IMR-90 (cell line): ENCODE measurements around the gene BOLA1. TPM values are rescaled to one million over a fixed set of nuclear protein-coding genes. Genes with fewer than 3 reads are reported as not detected.

Source experiments
- ATAC-seq: fragments of 200-7000 bp; cut with Tn5 transposase; 2 replicates; pipeline ENCODE4 v1.9.1; 2020; ENCODE audit warnings: low read depth, mild to moderate bottlenecking, moderate library complexity
- BruUV-seq: library from RNA; stranded (reverse); fragments of 400-500 nt; replicated peaks from 2 replicates; lab custom pipeline; 2021; lab: Mats Ljungman, UMichigan
- CTCF ChIA-PET: fragments of 300-600 bp; formaldehyde crosslinking; extraction: SDS; loops from one replicate; lab custom pipeline; 2021; ENCODE audit warnings: antibody characterized with exemption; lab: Yijun Ruan, JAX
- POLR2A ChIA-PET: fragments of 300-600 bp; sonication (Branson Sonifier 250); formaldehyde crosslinking; loops from one replicate; lab custom pipeline; 2022; ENCODE audit warnings: antibody characterized with exemption; ENCODE audit not compliant: unreplicated experiment; lab: Charles Lee
- DNase-seq: peaks from one replicate; pipeline ENCODE4 v3.0.0; 2013
- H2AFZ ChIP-seq: replicated peaks from 2 replicates; pipeline ENCODE3; 2013; ENCODE audit warnings: low read length, mild to moderate bottlenecking; ENCODE audit not compliant: poor library complexity
- H2AK5ac ChIP-seq: 2 replicates; pipeline ENCODE4 v1.6.1; 2013; ENCODE audit warnings: low read depth, low read length, inconsistent platforms
- H2AK9ac ChIP-seq: replicated peaks from 2 replicates; pipeline ENCODE3; 2013; ENCODE audit warnings: mild to moderate bottlenecking, low read depth, low read length, moderate library complexity; ENCODE audit not compliant: poor library complexity
- H2BK120ac ChIP-seq: 2 replicates; pipeline ENCODE4 v1.6.1; 2013; ENCODE audit warnings: low read depth, low read length, inconsistent platforms
- H2BK15ac ChIP-seq: 3 replicates; pipeline ENCODE4 v1.6.1; 2013; ENCODE audit warnings: low read depth, low read length, inconsistent platforms
- H2BK20ac ChIP-seq: 2 replicates; pipeline ENCODE4 v1.6.1; 2013; ENCODE audit warnings: low read depth, mild to moderate bottlenecking, inconsistent platforms, low read length, moderate library complexity
- H2BK5ac ChIP-seq: 2 replicates; pipeline ENCODE4 v1.6.1; 2013; ENCODE audit warnings: mild to moderate bottlenecking, low read depth, low read length, inconsistent platforms; ENCODE audit not compliant: poor library complexity, severe bottlenecking
- H3K14ac ChIP-seq: replicated peaks from 2 replicates; pipeline ENCODE4 v1.6.1; 2013; ENCODE audit warnings: low read depth, low read length, inconsistent platforms
- H3K18ac ChIP-seq: 2 replicates; pipeline ENCODE4 v1.6.1; 2013; ENCODE audit warnings: low read depth, low read length, control low read depth
- H3K23ac ChIP-seq: 2 replicates; pipeline ENCODE4 v1.6.1; 2013; ENCODE audit warnings: low read depth, low read length, inconsistent platforms
- H3K27ac ChIP-seq: 2 replicates; pipeline ENCODE4 v1.5.1; 2013; ENCODE audit warnings: mild to moderate bottlenecking, control low read depth, low read length; ENCODE audit not compliant: insufficient read depth
- H3K27me3 ChIP-seq: 2 replicates; pipeline ENCODE4 v1.6.1; 2013; ENCODE audit warnings: low read length; ENCODE audit not compliant: control insufficient read depth, insufficient read depth
- H3K36me3 ChIP-seq: 2 replicates; pipeline ENCODE4 v1.6.1; 2013; ENCODE audit warnings: low read length, mixed read lengths; ENCODE audit not compliant: control insufficient read depth, insufficient read depth
- H3K4ac ChIP-seq: 2 replicates; pipeline ENCODE4 v1.6.1; 2013; ENCODE audit warnings: low read depth, low read length, inconsistent platforms
- H3K4me1 ChIP-seq: 2 replicates; pipeline ENCODE4 v1.6.1; 2013; ENCODE audit warnings: low read length, mixed read lengths; ENCODE audit not compliant: control insufficient read depth, insufficient read depth
- H3K4me2 ChIP-seq: 2 replicates; pipeline ENCODE4 v1.6.1; 2013; ENCODE audit warnings: low read depth, mild to moderate bottlenecking, control low read depth, low read length, moderate library complexity
- H3K4me3 ChIP-seq: 2 replicates; pipeline ENCODE4 v1.5.1; 2013; ENCODE audit warnings: low read depth, mild to moderate bottlenecking, control low read depth, low read length, moderate library complexity; ENCODE audit not compliant: insufficient read depth
- H3K56ac ChIP-seq: 2 replicates; pipeline ENCODE4 v1.6.1; 2013; ENCODE audit warnings: low read length, inconsistent platforms; ENCODE audit not compliant: insufficient read depth; ENCODE audit errors: extremely low read depth
- H3K79me1 ChIP-seq, 2 experiments: 2 replicates each; pipeline ENCODE4 v1.6.1; 2013; ENCODE audit warnings: low read length in 2 of 2, inconsistent platforms in 1 of 2, low read depth in 1 of 2
- H3K9ac ChIP-seq: 2 replicates; pipeline ENCODE4 v1.6.1; 2013; ENCODE audit warnings: low read depth, low read length, control low read depth
- H3K9me1 ChIP-seq: 2 replicates; pipeline ENCODE4 v1.6.1; 2013; ENCODE audit warnings: low read length, inconsistent platforms; ENCODE audit not compliant: insufficient read depth
- H3K9me3 ChIP-seq: 2 replicates; pipeline ENCODE4 v1.6.1; 2013; ENCODE audit warnings: low read length; ENCODE audit not compliant: control insufficient read depth, insufficient read depth
- H4K20me1 ChIP-seq: 2 replicates; pipeline ENCODE4 v1.6.1; 2013; ENCODE audit warnings: low read length, inconsistent platforms; ENCODE audit not compliant: insufficient read depth
- H4K5ac ChIP-seq: 2 replicates; pipeline ENCODE4 v1.6.1; 2013; ENCODE audit warnings: mild to moderate bottlenecking, low read depth, low read length, control low read depth
- H4K8ac ChIP-seq, 2 experiments: 2 replicates each; pipeline ENCODE4 v1.6.1; 2013; ENCODE audit warnings: low read depth in 2 of 2, low read length in 2 of 2, control low read depth in 1 of 2, inconsistent platforms in 1 of 2
- H4K91ac ChIP-seq: 2 replicates; pipeline ENCODE4 v1.6.1; 2013; ENCODE audit warnings: low read depth, low read length, inconsistent platforms; ENCODE audit not compliant: insufficient read depth
- MAFK ChIP-seq: IDR thresholded peaks from 2 replicates; pipeline ENCODE4 v1.6.1; 2012; ENCODE audit warnings: low read depth, low read length, improper control_type of control experiment
- MAZ ChIP-seq: IDR thresholded peaks from 2 replicates; pipeline ENCODE4 v1.6.1; 2012; ENCODE audit warnings: low read depth, mild to moderate bottlenecking, low read length, improper control_type of control experiment, moderate library complexity, borderline replicate concordance
- MXI1 ChIP-seq: IDR thresholded peaks from 2 replicates; pipeline ENCODE4 v1.6.1; 2012; ENCODE audit warnings: low read depth, mild to moderate bottlenecking, low read length, moderate library complexity, borderline replicate concordance
- NFE2L2 ChIP-seq: fragments of 150-350 bp; IDR thresholded peaks from 2 replicates; pipeline ENCODE4 v1.6.1; 2016; ENCODE audit warnings: low read depth, mild to moderate bottlenecking, low read length
- RFX5 ChIP-seq: IDR thresholded peaks from 2 replicates; pipeline ENCODE4 v1.8.0; 2012; ENCODE audit warnings: low read depth, mild to moderate bottlenecking, low read length, moderate library complexity
- WGBS, 2 experiments: methylation state at CpG; one replicate each; pipeline versions ENCODE4 v1.1.5 to v1.1.7; 2013; ENCODE audit warnings: missing lambda C conversion rate in 2 of 2; ENCODE audit not compliant: insufficient read length in 1 of 2; ENCODE audit errors: extremely low coverage in 2 of 2; 5-methylcytosine and 5-hydroxymethylcytosine counted together
- dilution Hi-C: fragments of 300-500 bp; cut with HindIII; formaldehyde crosslinking; loops from one replicate; pipeline ENCODE4 v1.14.3; 2018; ENCODE audit warnings: low sequenced_read_pairs; ENCODE audit not compliant: unreplicated experiment
- in situ Hi-C: fragments of 300-500 bp; cut with MboI; formaldehyde crosslinking; loops from 3 replicates; pipeline ENCODE4 v1.14.3; 2019; ENCODE audit warnings: low sequenced_read_pairs, inconsistent platforms, mixed read lengths
- intact Hi-C: fragments of 100-400 bp; cut with micrococcal nuclease; formaldehyde crosslinking; loops from 2 replicates; pipeline ENCODE4 v1.10.0; 2022
- polyA plus RNA-seq, 3 experiments: library from polyadenylated mRNA; depleted of rRNA; stranded (reverse); fragments of >200 nt; gene quantifications; 2 replicates each; pipeline ENCODE4 v1.2.3, GENCODE V29; 2012; ENCODE audit warnings: low replicate concordance in 1 of 3
- total RNA-seq: library from RNA; depleted of rRNA; stranded (reverse); fragments of >200 nt; gene quantifications from 2 replicates; pipeline ENCODE4 v1.2.3, GENCODE V29; 2012
- TF ChIP-seq, protein P1 (sequence below): fragments of 150-350 bp; IDR thresholded peaks from 2 replicates; pipeline ENCODE4 v1.6.1; 2017; ENCODE audit warnings: mild to moderate bottlenecking, antibody characterized with exemption, low read length, low read depth
- TF ChIP-seq, protein P2 (sequence below): fragments of 150-350 bp; IDR thresholded peaks from 2 replicates; pipeline ENCODE4 v1.6.1; 2016; ENCODE audit warnings: low read depth, mild to moderate bottlenecking, low read length, moderate library complexity, borderline replicate concordance

Gene BOLA1
- total and polyA plus RNA-seq, 2 of the 4 experiments (the other 2 are of a cell fraction) = 3.4 to 12.6 TPM

DNA sequence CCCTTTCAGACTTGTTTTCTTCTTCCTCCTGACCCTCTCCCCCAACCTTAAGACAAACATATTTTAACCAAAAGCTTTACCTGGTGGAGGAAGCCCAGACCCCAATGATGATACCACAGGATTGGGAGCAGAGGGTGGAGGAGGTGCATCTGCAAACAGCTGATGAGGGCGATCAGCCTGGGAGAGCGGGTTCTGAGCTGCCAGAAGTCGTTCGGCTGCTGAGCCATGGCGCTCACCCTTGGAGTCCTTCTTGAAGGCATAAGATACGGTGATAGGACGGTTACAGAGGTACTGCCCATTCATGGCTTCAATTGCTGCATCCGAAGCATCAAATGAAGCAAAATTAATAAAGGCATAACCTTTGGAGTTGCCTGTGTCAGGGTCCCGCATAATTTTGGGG, 26.9 kb downstream of the BOLA1 start:
- no peak overlapping the region for H2BK20ac ChIP-seq
- no peak overlapping the region for H2BK5ac ChIP-seq
- dilution Hi-C loops (no loop called here), in situ Hi-C loops (no loop called here), intact Hi-C loops (no loop called here)
- DNase-seq (no peak), ATAC-seq (no peak)
- H4K91ac ChIP-seq = no peak overlapping the region
- H3K18ac ChIP-seq = no peak overlapping the region
- no peak overlapping the region for H3K4me3 ChIP-seq
- H3K79me1 ChIP-seq = peaks cover 26 to 62% of the 10 kb centered on the region in 2 experiments
- no peak overlapping the region for H3K23ac ChIP-seq
- no peak overlapping the region for H2AK5ac ChIP-seq
- H3K9me1 ChIP-seq = peaks cover 7% of the 10 kb centered on the region
- H3K4ac ChIP-seq = no peak overlapping the region
- no peaks in the 10 kb centered on the region for H3K9me3 ChIP-seq
- no peak overlapping the region for H4K8ac ChIP-seq
- peaks cover 3% of the 10 kb centered on the region for H3K4me1 ChIP-seq
- WGBS, 2 experiments = 91% methylated on average over 6 of the region's 9 CpGs; no CpG with 5 or more reads in 1 of the 2 experiments
- H4K5ac ChIP-seq = no peak overlapping the region
- no peak overlapping the region for H3K56ac ChIP-seq
- H3K27me3 ChIP-seq = no peaks in the 10 kb centered on the region
- H4K20me1 ChIP-seq = peaks cover 8% of the 10 kb centered on the region; the same call in 1 of the 2 replicates
- no peak overlapping the region for H3K9ac ChIP-seq
- H2AK9ac ChIP-seq = no peak overlapping the region
- POLR2A ChIA-PET = no interaction called here
- no peak overlapping the region for H3K27ac ChIP-seq
- no peak overlapping the region for H2BK120ac ChIP-seq
- no TSS peak for BruUV-seq
- H2BK15ac ChIP-seq = no peak overlapping the region
- no peak overlapping the region for H2AFZ ChIP-seq
- CTCF ChIA-PET = no interaction called here
- TF ChIP-seq MAFK (no peak), MAZ (no peak), RFX5 (no peak), NFE2L2 (no peak), MXI1 (no peak)
- TF ChIP-seq, protein P1, sequence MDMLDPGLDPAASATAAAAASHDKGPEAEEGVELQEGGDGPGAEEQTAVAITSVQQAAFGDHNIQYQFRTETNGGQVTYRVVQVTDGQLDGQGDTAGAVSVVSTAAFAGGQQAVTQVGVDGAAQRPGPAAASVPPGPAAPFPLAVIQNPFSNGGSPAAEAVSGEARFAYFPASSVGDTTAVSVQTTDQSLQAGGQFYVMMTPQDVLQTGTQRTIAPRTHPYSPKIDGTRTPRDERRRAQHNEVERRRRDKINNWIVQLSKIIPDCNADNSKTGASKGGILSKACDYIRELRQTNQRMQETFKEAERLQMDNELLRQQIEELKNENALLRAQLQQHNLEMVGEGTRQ = no peak
- TF ChIP-seq, protein P2, sequence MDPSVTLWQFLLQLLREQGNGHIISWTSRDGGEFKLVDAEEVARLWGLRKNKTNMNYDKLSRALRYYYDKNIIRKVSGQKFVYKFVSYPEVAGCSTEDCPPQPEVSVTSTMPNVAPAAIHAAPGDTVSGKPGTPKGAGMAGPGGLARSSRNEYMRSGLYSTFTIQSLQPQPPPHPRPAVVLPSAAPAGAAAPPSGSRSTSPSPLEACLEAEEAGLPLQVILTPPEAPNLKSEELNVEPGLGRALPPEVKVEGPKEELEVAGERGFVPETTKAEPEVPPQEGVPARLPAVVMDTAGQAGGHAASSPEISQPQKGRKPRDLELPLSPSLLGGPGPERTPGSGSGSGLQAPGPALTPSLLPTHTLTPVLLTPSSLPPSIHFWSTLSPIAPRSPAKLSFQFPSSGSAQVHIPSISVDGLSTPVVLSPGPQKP = no peak
- no peak overlapping the region; the same call in 1 of the 2 replicates for H3K4me2 ChIP-seq
- peaks cover 33% of the 10 kb centered on the region for H3K36me3 ChIP-seq
- H3K14ac ChIP-seq = no peak overlapping the region
